GM12878 (cell line): ENCODE results near the gene COL15A1. TPM values are rescaled to one million over a fixed set of nuclear protein-coding genes. Genes with fewer than 3 reads are reported as not detected.

Experiments used
- ATAC-seq: fragments of 200-7000 bp; cut with Tn5 transposase; 3 replicates; pipeline ENCODE4 v1.9.1; 2020; ENCODE audit warnings: mild to moderate bottlenecking, moderate library complexity
- BruUV-seq: library from RNA; stranded (reverse); fragments of 400-500 nt; replicated peaks from 2 replicates; lab custom pipeline; 2021; lab: Mats Ljungman, UMichigan
- CTCF ChIA-PET: fragments of 300-600 bp; sonication (Branson Sonifier 250); formaldehyde crosslinking; extraction: SDS; loops from one replicate; lab custom pipeline; 2021; ENCODE audit warnings: inconsistent platforms; lab: Yijun Ruan, JAX
- POLR2A ChIA-PET: fragments of 350-600 bp; formaldehyde crosslinking; extraction: SDS; loops from one replicate; lab custom pipeline; 2021; ENCODE audit warnings: inconsistent platforms; lab: Charles Lee
- RAD21 ChIA-PET: fragments of 300-600 bp; sonication (Branson Sonifier 250); formaldehyde crosslinking; loops from one replicate; lab custom pipeline; 2023; ENCODE audit warnings: antibody characterized with exemption; ENCODE audit not compliant: unreplicated experiment; lab: Charles Lee
- SMC1A ChIA-PET: fragments of 300-600 bp; sonication (Branson Sonifier 250); formaldehyde crosslinking; loops from one replicate; lab custom pipeline; 2023; ENCODE audit not compliant: unreplicated experiment, uncharacterized antibody; lab: Charles Lee
- DNase-seq: peaks from one replicate; pipeline ENCODE4 v3.0.0-alpha.2; 2011; ENCODE audit warnings: low read depth, low spot score
- FAIRE-seq: peaks from 3 replicates; lab custom pipeline; 2011; peaks lifted over from hg19 to GRCh38; lab: Jason Lieb, UNC
- H2AFZ ChIP-seq: 2 replicates; pipeline ENCODE4 v1.6.0; 2011; ENCODE audit warnings: low read depth, low read length, control low read depth; ENCODE audit not compliant: control insufficient read depth
- H3K27ac ChIP-seq: 2 replicates; pipeline ENCODE4 v1.5.1; 2011; ENCODE audit warnings: control low read depth; ENCODE audit not compliant: control insufficient read depth, insufficient read depth
- H3K27me3 ChIP-seq, 2 experiments: replicated peaks in 1 of 2; 2 replicates each; pipeline versions ENCODE4 v1.6.0 to v1.6.1; 2011; ENCODE audit warnings: low read length in 1 of 2; ENCODE audit not compliant: control insufficient read depth in 2 of 2, insufficient read depth in 2 of 2
- H3K36me3 ChIP-seq, 2 experiments: 2 replicates each; pipeline ENCODE4 v1.5.1; 2011; ENCODE audit warnings: low read length in 1 of 2; ENCODE audit not compliant: control insufficient read depth in 2 of 2, insufficient read depth in 2 of 2
- H3K4me1 ChIP-seq: 2 replicates; pipeline ENCODE4 v1.6.1; 2011; ENCODE audit warnings: mild to moderate bottlenecking, low read length, moderate library complexity, mixed read lengths; ENCODE audit not compliant: control insufficient read depth, insufficient read depth
- H3K4me2 ChIP-seq: 2 replicates; pipeline ENCODE4 v1.6.0; 2011; ENCODE audit warnings: control low read depth; ENCODE audit not compliant: control insufficient read depth, insufficient read depth
- H3K4me3 ChIP-seq: fragments of 200-600 bp; sonication (generic); 2 replicates; pipeline ENCODE4 v1.5.1; 2016
- H3K79me2 ChIP-seq: 2 replicates; pipeline ENCODE4 v1.6.0; 2011; ENCODE audit warnings: low read length; ENCODE audit not compliant: control insufficient read depth, insufficient read depth
- H3K9ac ChIP-seq: 2 replicates; pipeline ENCODE4 v1.8.0; 2011; ENCODE audit warnings: low read length, control low read depth, mixed read lengths; ENCODE audit not compliant: control insufficient read depth, insufficient read depth
- H3K9me3 ChIP-seq: replicated peaks from 3 replicates; pipeline ENCODE4 v1.5.1; 2011; ENCODE audit warnings: mild to moderate bottlenecking, low read length; ENCODE audit not compliant: control insufficient read depth, insufficient read depth
- H4K20me1 ChIP-seq: 2 replicates; pipeline ENCODE4 v1.6.0; 2011; ENCODE audit not compliant: control insufficient read depth, insufficient read depth
- ATF7 ChIP-seq: fragments of 450-650 bp; IDR thresholded peaks from 2 replicates; pipeline ENCODE4 v1.6.1; 2016; ENCODE audit warnings: low read depth, mild to moderate bottlenecking
- BCL3 ChIP-seq: IDR thresholded peaks from 2 replicates; pipeline ENCODE4 v1.6.1; 2011; ENCODE audit warnings: borderline replicate concordance, low read depth, mild to moderate bottlenecking, moderate library complexity, low read length; ENCODE audit not compliant: insufficient read depth, poor library complexity, severe bottlenecking
- FOXK2 ChIP-seq: fragments of 450-650 bp; IDR thresholded peaks from 2 replicates; pipeline ENCODE4 v1.6.1; 2017; ENCODE audit warnings: mild to moderate bottlenecking, moderate library complexity
- HSF1 ChIP-seq: fragments of 150-350 bp; IDR thresholded peaks from 2 replicates; pipeline ENCODE4 v1.6.1; 2014; ENCODE audit warnings: mild to moderate bottlenecking, low read depth, low read length
- IRF3 ChIP-seq: fragments of 450-650 bp; IDR thresholded peaks from 2 replicates; pipeline ENCODE4 v1.6.1; 2014; ENCODE audit warnings: mild to moderate bottlenecking
- LARP7 ChIP-seq: fragments of 450-650 bp; IDR thresholded peaks from 2 replicates; pipeline ENCODE4 v1.6.1; 2017; ENCODE audit warnings: mild to moderate bottlenecking
- MEF2A ChIP-seq: IDR thresholded peaks from 2 replicates; pipeline ENCODE4 v1.6.1; 2011; ENCODE audit warnings: low read depth, mild to moderate bottlenecking, low read length, moderate library complexity; ENCODE audit not compliant: insufficient read depth
- MEF2B ChIP-seq: fragments of 450-650 bp; IDR thresholded peaks from 2 replicates; pipeline ENCODE4 v1.6.1; 2018; ENCODE audit warnings: mild to moderate bottlenecking, moderate library complexity; ENCODE audit not compliant: partially characterized antibody, poor library complexity, severe bottlenecking
- MYB ChIP-seq: fragments of 150-350 bp; IDR thresholded peaks from 2 replicates; pipeline ENCODE4 v1.6.1; 2014; ENCODE audit warnings: mild to moderate bottlenecking, low read depth, low read length, borderline replicate concordance
- NFIC ChIP-seq: IDR thresholded peaks from 2 replicates; pipeline ENCODE4 v1.6.1; 2012; ENCODE audit warnings: low read depth, mild to moderate bottlenecking, inconsistent platforms, low read length, moderate library complexity
- NR2C1 ChIP-seq: fragments of 450-650 bp; IDR thresholded peaks from 2 replicates; pipeline ENCODE4 v1.6.1; 2017; ENCODE audit warnings: antibody characterized with exemption, mild to moderate bottlenecking, moderate library complexity
- PAX8 ChIP-seq: fragments of 450-650 bp; IDR thresholded peaks from 2 replicates; pipeline ENCODE4 v1.6.1; 2017; ENCODE audit warnings: mild to moderate bottlenecking, moderate library complexity
- PML ChIP-seq: IDR thresholded peaks from 2 replicates; pipeline ENCODE4 v1.6.1; 2012; ENCODE audit warnings: low read length, inconsistent platforms
- RELB ChIP-seq: fragments of 450-650 bp; IDR thresholded peaks from 2 replicates; pipeline ENCODE4 v1.6.1; 2017; ENCODE audit warnings: low read depth, mild to moderate bottlenecking, moderate library complexity
- SMC3 ChIP-seq: IDR thresholded peaks from 2 replicates; pipeline ENCODE4 v1.6.1; 2011; ENCODE audit warnings: low read length, improper control_type of control experiment, borderline replicate concordance
- TCF12 ChIP-seq: IDR thresholded peaks from 2 replicates; pipeline ENCODE4 v1.6.1; 2011; ENCODE audit warnings: low read depth, mild to moderate bottlenecking, low read length
- USF2 ChIP-seq: IDR thresholded peaks from 2 replicates; pipeline ENCODE4 v1.6.1; 2011; ENCODE audit warnings: low read depth, low read length, improper control_type of control experiment, borderline replicate concordance
- WRNIP1 ChIP-seq: IDR thresholded peaks from 2 replicates; pipeline ENCODE4 v1.6.1; 2011; ENCODE audit warnings: low read depth, low read length, improper control_type of control experiment, borderline replicate concordance
- ZBED1 ChIP-seq: IDR thresholded peaks from 2 replicates; pipeline ENCODE4 v1.6.1; 2016; ENCODE audit warnings: borderline replicate concordance
- WGBS: methylation state at CpG from one replicate; pipeline ENCODE4 v1.1.6; 2016; ENCODE audit warnings: low lambda C conversion rate; ENCODE audit not compliant: insufficient replicate concordance, insufficient coverage; ENCODE audit errors: missing lambda C conversion rate; 5-methylcytosine and 5-hydroxymethylcytosine counted together
- in situ Hi-C: fragments of 300-500 bp; cut with MboI; formaldehyde crosslinking; loops from 9 replicates; pipeline ENCODE4 v1.14.3; 2018; ENCODE audit warnings: mixed read lengths
- intact Hi-C: fragments of 100-400 bp; cut with micrococcal nuclease; formaldehyde crosslinking; loops from one replicate; pipeline ENCODE4 v1.14.2; 2022; ENCODE audit not compliant: unreplicated experiment
- polyA plus RNA-seq, 11 experiments: library from polyadenylated mRNA; depleted of rRNA in 4 of 11; unstranded in 6 of 11; stranded (reverse) in 5 of 11; fragments of >200 nt; fragmentation: Nextera tagmentation in 4 of 11; fragmentation: Illumina TruSeq in 1 of 11; extraction: Ambion mirVana in 4 of 11; extraction: Trizol in 1 of 11; gene quantifications; 1 replicate in 1 of 11; 2 replicates in 10 of 11; pipeline versions ENCODE4 v1.2.1 to v1.2.3, GENCODE V29; 2011 to 2016; ENCODE audit warnings: inconsistent platforms in 2 of 11, missing spikeins in 2 of 11, low read depth in 1 of 11
- total RNA-seq, 4 experiments: library from RNA; depleted of rRNA in 3 of 4; stranded (reverse); fragments of >200 nt in 3 of 4; fragmentation: Illumina TruSeq in 1 of 4; extraction: Trizol in 1 of 4; gene quantifications; 2 replicates each; pipeline versions ENCODE4 v1.2.1 to v1.2.3, GENCODE V29; 2013 to 2021

Gene COL15A1
- total and polyA plus RNA-seq, 10 of the 15 experiments (the other 5 are each of a cell fraction or from before 2014, with no cell fraction given), result 0.01 to 0.28 (median 0.06) TPM; not detected in 2

- in situ Hi-C loops (no loop called here), intact Hi-C loops (no loop called here)
- no peaks in the 10 kb centered on the region for H3K36me3 ChIP-seq
- H3K27ac ChIP-seq, result no peak overlapping the region
- H3K27me3 ChIP-seq, result no peaks in the 10 kb centered on the region
- H3K4me3 ChIP-seq, result no peak overlapping the region
- ATAC-seq (no peak), DNase-seq (no peak), FAIRE-seq (no peak)
- H3K9ac ChIP-seq, result no peak overlapping the region
- H4K20me1 ChIP-seq, result no peaks in the 10 kb centered on the region
- H3K79me2 ChIP-seq, result no peaks in the 10 kb centered on the region
- H3K4me1 ChIP-seq, result no peaks in the 10 kb centered on the region; the same call in 1 of the 2 replicates
- 38% methylated on average over 1 of the region's 1 CpG for WGBS
- peak overlapping the region; percentile 68 for H2AFZ ChIP-seq
- no peak for TF ChIP-seq RELB
- TF ChIP-seq IRF3, result no peak
- TF ChIP-seq SMC3, result no peak
- TF ChIP-seq TCF12, result no peak
- TF ChIP-seq ATF7, result no peak
- TF ChIP-seq FOXK2, result no peak
- TF ChIP-seq MEF2B, result no peak
- TF ChIP-seq USF2, result no peak
- TF ChIP-seq MEF2A, result no peak
- no peak for TF ChIP-seq NR2C1
- TF ChIP-seq LARP7, result no peak
- no peak for TF ChIP-seq PAX8
- TF ChIP-seq NFIC, result no peak
- no peak for TF ChIP-seq PML
- TF ChIP-seq ZBED1, result no peak
- no peak for TF ChIP-seq HSF1
- TF ChIP-seq WRNIP1, result no peak
- TF ChIP-seq BCL3, result no peak
- TF ChIP-seq MYB, result no peak
- CTCF ChIA-PET, result no interaction called here
- SMC1A ChIA-PET, result no interaction called here
- RAD21 ChIA-PET, result no interaction called here
- no peaks in the 10 kb centered on the region for H3K9me3 ChIP-seq
- no peak overlapping the region for H3K4me2 ChIP-seq
- POLR2A ChIA-PET, result no interaction called here
- BruUV-seq, result no TSS peak
Measured at GRCh38 chr9:99069075-99069474, 125.4 kb downstream of the COL15A1 start.
